Measurements from ENCODE around the gene FAM237B. TPM values are rescaled to one million over a fixed set of nuclear protein-coding genes. Genes with fewer than 3 reads are reported as not detected.
A peak's percentile ranks its signal among the peaks of the same experiment; 100 is the strongest.

FAM237B gene
- total and polyA plus RNA-seq, 4 donors, result 0.02 TPM; not detected in 3

DNA sequence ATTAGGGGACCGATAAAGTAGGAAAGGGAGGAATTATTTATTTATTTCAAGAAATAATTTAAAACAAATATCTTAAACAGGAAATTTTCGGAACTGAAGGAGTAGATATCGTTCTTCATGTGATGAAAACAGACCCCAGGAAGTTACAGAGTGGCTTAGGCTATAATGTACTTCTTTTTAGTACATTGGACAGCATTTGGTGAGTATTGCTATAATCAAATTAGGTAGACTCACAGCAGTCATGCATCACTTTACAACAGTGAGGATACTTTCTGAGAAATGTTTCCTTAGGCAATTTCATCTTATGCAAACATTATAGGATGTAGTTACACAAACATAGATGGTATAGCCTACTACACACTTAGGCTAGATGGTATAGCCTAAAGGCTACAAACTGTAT is 33.0 kb downstream of the FAM237B start:
- H3K36me3 ChIP-seq (ENCODE audit: control insufficient read depth in 4 of 4, insufficient read depth in 4 of 4, low read length in 4 of 4), result peaks cover 0 to 7% (median 0%) of the 10 kb centered on the region in 4 donors
- DNase-seq (no peak), ATAC-seq (ENCODE audit: insufficient read depth, low FRiP score) (no peak)
- H3K27me3 ChIP-seq (ENCODE audit: control insufficient read depth in 3 of 3, insufficient read depth in 3 of 3, low read length in 2 of 3), result no peaks in the 10 kb centered on the region
- H3K9ac ChIP-seq (ENCODE audit: insufficient read depth in 1 of 2, low read length in 2 of 2), result no peak overlapping the region
- no peaks in the 10 kb centered on the region for H3K4me1 ChIP-seq (ENCODE audit: control insufficient read depth in 5 of 5, insufficient read depth in 5 of 5, low read length in 5 of 5)
- WGBS, 2 donors, result 79 to 81% methylated on average over 3 of the region's 3 CpGs
- TF ChIP-seq, protein P1, sequence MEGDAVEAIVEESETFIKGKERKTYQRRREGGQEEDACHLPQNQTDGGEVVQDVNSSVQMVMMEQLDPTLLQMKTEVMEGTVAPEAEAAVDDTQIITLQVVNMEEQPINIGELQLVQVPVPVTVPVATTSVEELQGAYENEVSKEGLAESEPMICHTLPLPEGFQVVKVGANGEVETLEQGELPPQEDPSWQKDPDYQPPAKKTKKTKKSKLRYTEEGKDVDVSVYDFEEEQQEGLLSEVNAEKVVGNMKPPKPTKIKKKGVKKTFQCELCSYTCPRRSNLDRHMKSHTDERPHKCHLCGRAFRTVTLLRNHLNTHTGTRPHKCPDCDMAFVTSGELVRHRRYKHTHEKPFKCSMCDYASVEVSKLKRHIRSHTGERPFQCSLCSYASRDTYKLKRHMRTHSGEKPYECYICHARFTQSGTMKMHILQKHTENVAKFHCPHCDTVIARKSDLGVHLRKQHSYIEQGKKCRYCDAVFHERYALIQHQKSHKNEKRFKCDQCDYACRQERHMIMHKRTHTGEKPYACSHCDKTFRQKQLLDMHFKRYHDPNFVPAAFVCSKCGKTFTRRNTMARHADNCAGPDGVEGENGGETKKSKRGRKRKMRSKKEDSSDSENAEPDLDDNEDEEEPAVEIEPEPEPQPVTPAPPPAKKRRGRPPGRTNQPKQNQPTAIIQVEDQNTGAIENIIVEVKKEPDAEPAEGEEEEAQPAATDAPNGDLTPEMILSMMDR (IDR thresholded peaks at IDR 0.05; ENCODE audit: control extremely low read depth, extremely low read depth), result no peak
- no peak overlapping the region for H3K27ac ChIP-seq (ENCODE audit: low read depth in 1 of 2, low read length in 1 of 2)
- H3K9me3 ChIP-seq (ENCODE audit: control insufficient read depth in 4 of 4, insufficient read depth in 3 of 4, low read length in 3 of 4), result no peaks in the 10 kb centered on the region
- no peak overlapping the region for H3K4me3 ChIP-seq

DNA sequence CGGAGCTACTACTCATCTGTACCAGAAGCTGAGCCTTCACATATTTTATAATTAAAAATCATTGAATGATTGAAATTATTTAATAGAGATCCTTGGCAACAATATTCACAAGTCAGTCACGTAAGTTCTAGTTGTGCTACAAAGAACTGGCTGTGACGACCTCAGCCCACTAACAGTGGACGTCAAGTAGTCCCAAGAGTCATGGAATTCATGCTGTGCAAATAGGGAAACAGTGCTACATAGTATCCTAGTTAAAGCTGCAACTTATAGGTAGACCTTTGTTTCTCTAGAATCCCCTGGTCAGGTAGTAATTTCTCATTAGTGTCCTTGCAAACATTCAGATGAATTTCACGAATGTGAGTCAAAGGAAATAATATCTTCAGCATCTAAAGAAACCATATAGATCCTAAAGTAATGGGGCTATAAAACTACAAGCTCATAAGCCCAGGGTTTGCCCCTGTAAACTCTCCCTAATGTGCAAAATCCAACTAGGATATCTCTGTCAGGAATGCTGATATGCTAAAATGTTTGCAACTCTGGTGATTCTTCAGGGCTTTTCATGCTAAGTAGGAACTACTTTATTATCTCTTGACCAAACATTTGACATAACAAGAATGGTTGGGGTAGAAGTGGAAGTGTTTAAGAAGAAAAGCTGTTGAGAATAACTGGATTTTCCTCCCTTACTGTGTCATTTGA is 44.9 kb downstream of the FAM237B start:
- ATAC-seq (ENCODE audit: insufficient read depth, low FRiP score) (no peak), DNase-seq (no peak)
- Histone ChIP-seq H3K9ac (ENCODE audit: insufficient read depth in 1 of 2, low read length in 2 of 2) (no peak overlapping the region), H3K4me3 (no peak overlapping the region), H3K4me1 (ENCODE audit: control insufficient read depth in 5 of 5, insufficient read depth in 5 of 5, low read length in 5 of 5) (peaks cover 0 to 2% (median 0%) of the 10 kb centered on the region in 5 donors), H3K9me3 (ENCODE audit: control insufficient read depth in 4 of 4, insufficient read depth in 3 of 4, low read length in 3 of 4) (no peaks in the 10 kb centered on the region), H3K27ac (ENCODE audit: low read depth in 1 of 2, low read length in 1 of 2) (no peak overlapping the region), H3K36me3 (ENCODE audit: control insufficient read depth in 4 of 4, insufficient read depth in 4 of 4, low read length in 4 of 4) (peaks cover 0 to 2% (median 0%) of the 10 kb centered on the region in 4 donors), H3K27me3 (ENCODE audit: control insufficient read depth in 3 of 3, insufficient read depth in 3 of 3, low read length in 2 of 3) (no peaks in the 10 kb centered on the region)
- TF ChIP-seq, protein P1 (IDR thresholded peaks at IDR 0.05; ENCODE audit: control extremely low read depth, extremely low read depth), result no peak
- WGBS, 2 donors, result 73% methylated on average over 5 of the region's 5 CpGs

DNA sequence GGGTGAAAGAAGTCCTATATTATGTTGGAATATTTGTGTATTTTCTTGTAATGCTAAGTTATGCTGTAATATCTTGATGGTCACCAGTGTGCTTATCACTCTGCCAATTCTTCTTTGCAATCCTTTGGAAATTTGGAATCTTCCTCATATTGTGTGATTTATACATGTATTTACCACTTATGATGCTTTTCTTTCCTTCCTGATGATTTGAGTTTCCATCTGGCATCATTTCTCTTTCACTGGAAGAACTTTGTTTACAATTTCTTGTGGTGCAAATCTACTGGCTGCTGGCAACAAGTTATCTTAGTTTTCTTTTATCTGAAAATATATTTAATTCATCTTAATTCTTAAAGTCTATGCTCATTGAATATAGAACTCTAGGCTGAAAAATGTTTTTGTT is 46.9 kb downstream of the FAM237B start:
- Histone ChIP-seq H3K27me3 (ENCODE audit: control insufficient read depth in 3 of 3, insufficient read depth in 3 of 3, low read length in 2 of 3) (no peaks in the 10 kb centered on the region), H3K4me1 (ENCODE audit: control insufficient read depth in 5 of 5, insufficient read depth in 5 of 5, low read length in 5 of 5) (peaks cover 0 to 2% (median 0%) of the 10 kb centered on the region in 5 donors), H3K9me3 (ENCODE audit: control insufficient read depth in 4 of 4, insufficient read depth in 3 of 4, low read length in 3 of 4) (no peaks in the 10 kb centered on the region), H3K36me3 (ENCODE audit: control insufficient read depth in 4 of 4, insufficient read depth in 4 of 4, low read length in 4 of 4) (no peaks in the 10 kb centered on the region), H3K9ac (ENCODE audit: insufficient read depth in 1 of 2, low read length in 2 of 2) (no peak overlapping the region), H3K27ac (ENCODE audit: low read depth in 1 of 2, low read length in 1 of 2) (no peak overlapping the region), H3K4me3 (no peak overlapping the region)
- ATAC-seq (ENCODE audit: insufficient read depth, low FRiP score), result no peak
- TF ChIP-seq, protein P1 (IDR thresholded peaks at IDR 0.05; ENCODE audit: control extremely low read depth, extremely low read depth), result no peak
- DNase-seq, result peak in 1 of 3 donors; percentile 23

DNA sequence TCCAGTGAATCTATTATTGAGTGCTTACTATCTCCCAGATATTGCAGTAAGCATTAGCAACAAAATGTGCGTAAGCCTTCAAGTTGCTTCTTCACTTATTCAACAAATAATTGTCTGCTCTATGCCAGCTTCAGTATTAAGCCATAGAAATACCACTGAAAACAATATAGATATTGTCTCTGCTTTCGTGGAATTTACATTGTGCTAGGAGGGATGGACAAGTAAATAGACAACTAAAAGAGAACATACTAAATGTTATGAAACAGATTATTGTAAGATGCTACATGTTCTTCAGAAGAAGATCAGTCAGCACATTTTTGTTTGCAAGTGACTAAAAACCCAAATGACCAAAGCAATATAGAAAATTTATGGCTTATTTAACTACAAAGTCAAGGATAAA is 48.9 kb downstream of the FAM237B start:
- Histone ChIP-seq H3K4me3 (no peak overlapping the region), H3K27ac (ENCODE audit: low read depth in 1 of 2, low read length in 1 of 2) (no peak overlapping the region), H3K9ac (ENCODE audit: insufficient read depth in 1 of 2, low read length in 2 of 2) (no peak overlapping the region), H3K36me3 (ENCODE audit: control insufficient read depth in 4 of 4, insufficient read depth in 4 of 4, low read length in 4 of 4) (no peaks in the 10 kb centered on the region), H3K9me3 (ENCODE audit: control insufficient read depth in 4 of 4, insufficient read depth in 3 of 4, low read length in 3 of 4) (no peaks in the 10 kb centered on the region), H3K4me1 (ENCODE audit: control insufficient read depth in 5 of 5, insufficient read depth in 5 of 5, low read length in 5 of 5) (peaks cover 0 to 2% (median 0%) of the 10 kb centered on the region in 5 donors), H3K27me3 (ENCODE audit: control insufficient read depth in 3 of 3, insufficient read depth in 3 of 3, low read length in 2 of 3) (no peaks in the 10 kb centered on the region)
- no peak for DNase-seq
- TF ChIP-seq, protein P1 (IDR thresholded peaks at IDR 0.05; ENCODE audit: control extremely low read depth, extremely low read depth), result no peak
- 88 to 89% methylated on average over 2 of the region's 2 CpGs for WGBS, 2 donors
- ATAC-seq (ENCODE audit: insufficient read depth, low FRiP score), result no peak
